Natural killer cell (primary cell): ENCODE results near the gene GAB2. TPM values are rescaled to one million over a fixed set of nuclear protein-coding genes. Genes with fewer than 3 reads are reported as not detected.

Experiments used
- ATAC-seq, 3 donors: fragments of 150-1000 bp in 2 of 3; fragments of 200-7000 bp in 1 of 3; cut with Tn5 transposase; 1 replicate in 1 of 3; 2 replicates in 2 of 3; pipeline ENCODE4 v1.10.0; 2021; ENCODE audit warnings: mild to moderate bottlenecking in 2 of 3, moderate library complexity in 2 of 3
- DNase-seq, 2 donors: peaks; one replicate each; pipeline versions ENCODE4 v3.0.0 to v3.0.0-alpha.2; 2013 to 2021; ENCODE audit warnings: mixed read lengths in 1 of 2
- H3K27ac ChIP-seq: one replicate; pipeline ENCODE4 v1.5.1; 2013; ENCODE audit warnings: mild to moderate bottlenecking, low read length
- H3K27me3 ChIP-seq: one replicate; pipeline ENCODE4 v1.6.1; 2013; ENCODE audit warnings: low read length; ENCODE audit not compliant: control insufficient read depth, insufficient read depth
- H3K36me3 ChIP-seq: one replicate; pipeline ENCODE4 v1.6.1; 2013; ENCODE audit warnings: low read length; ENCODE audit not compliant: control insufficient read depth, insufficient read depth
- H3K4me1 ChIP-seq: one replicate; pipeline ENCODE4 v1.6.1; 2013; ENCODE audit warnings: low read length; ENCODE audit not compliant: control insufficient read depth, insufficient read depth
- H3K4me3 ChIP-seq: one replicate; pipeline ENCODE4 v1.5.1; 2013; ENCODE audit warnings: low read length
- H3K9me3 ChIP-seq: one replicate; pipeline ENCODE4 v1.6.1; 2013; ENCODE audit warnings: low read length; ENCODE audit not compliant: control insufficient read depth, insufficient read depth
- H3K27ac Mint-ChIP-seq, 2 donors: one replicate each; pipeline ENCODE4 v1.8.0; 2022; ENCODE audit warnings: mild to moderate bottlenecking in 2 of 2, mixed read lengths in 2 of 2, moderate library complexity in 1 of 2
- H3K27me3 Mint-ChIP-seq, 2 donors: one replicate each; pipeline ENCODE4 v1.8.0; 2022; ENCODE audit warnings: low read depth in 2 of 2, mixed read lengths in 2 of 2
- H3K36me3 Mint-ChIP-seq: one replicate; pipeline ENCODE4 v1.8.0; 2022; ENCODE audit warnings: mixed read lengths
- H3K4me1 Mint-ChIP-seq, 2 donors: one replicate each; pipeline ENCODE4 v1.8.0; 2022; ENCODE audit warnings: mixed read lengths in 2 of 2
- H3K4me3 Mint-ChIP-seq: one replicate; pipeline ENCODE4 v1.8.0; 2022; ENCODE audit warnings: mild to moderate bottlenecking, moderate library complexity, mixed read lengths
- H3K9me3 Mint-ChIP-seq, 2 donors: one replicate each; pipeline ENCODE4 v1.8.0; 2022; ENCODE audit warnings: mixed read lengths in 2 of 2
- CTCF ChIP-seq: fragments of 200-600 bp; IDR thresholded peaks from one replicate; pipeline ENCODE4 v1.8.0; 2022; ENCODE audit warnings: antibody characterized with exemption
- WGBS: methylation state at CpG from one replicate; pipeline ENCODE4 v1.1.7; 2013; ENCODE audit warnings: missing lambda C conversion rate; ENCODE audit not compliant: insufficient coverage; 5-methylcytosine and 5-hydroxymethylcytosine counted together
- intact Hi-C: fragments of 100-400 bp; cut with micrococcal nuclease; formaldehyde crosslinking; loops from one replicate; pipeline ENCODE4 v1.14.2; 2022
- total RNA-seq, 4 donors: library from RNA; stranded (reverse); fragments of 120-200 nt in 1 of 4; gene quantifications; one replicate each; pipeline versions ENCODE4 v1.2.3 to v1.2.4, GENCODE V29; 2013 to 2022

GAB2 gene
- total RNA-seq, 3 donors from 2014 or later (not counting 1 experiment from before 2014, with no cell fraction given), result 4.3 to 58.4 (median 8.1) TPM

GRCh38 chr11:78332872-78333271 is 84.7 kb downstream of the GAB2 start:
- Mint-ChIP-seq H3K36me3 (no peaks in the 10 kb centered on the region), H3K4me1 (no peaks in the 10 kb centered on the region), H3K4me3 (no peak overlapping the region), H3K27me3 (peaks cover 0 to 7% of the 10 kb centered on the region in 2 donors), H3K9me3 (peaks cover 0 to 2% of the 10 kb centered on the region in 2 donors), H3K27ac (no peak overlapping the region)
- no peak for ATAC-seq
- H3K36me3 ChIP-seq, result no peaks in the 10 kb centered on the region
- H3K4me3 ChIP-seq, result no peak overlapping the region
- TF ChIP-seq CTCF, result no peak
- intact Hi-C loops, result no loop called here
- no peak overlapping the region for H3K27ac ChIP-seq
- no peaks in the 10 kb centered on the region for H3K27me3 ChIP-seq
- DNase-seq, result no peak
- no CpG with 5 or more reads among the region's 1 CpG for WGBS
- no peaks in the 10 kb centered on the region for H3K9me3 ChIP-seq
- no peaks in the 10 kb centered on the region for H3K4me1 ChIP-seq

- Mint-ChIP-seq H3K27me3 (peaks cover 0 to 7% of the 10 kb centered on the region in 2 donors), H3K9me3 (peaks cover 0 to 2% of the 10 kb centered on the region in 2 donors), H3K36me3 (no peaks in the 10 kb centered on the region), H3K27ac (no peak overlapping the region), H3K4me1 (no peaks in the 10 kb centered on the region), H3K4me3 (no peak overlapping the region)
- peak in 1 of 3 donors; percentile 30 for ATAC-seq
- no peak for TF ChIP-seq CTCF
- Histone ChIP-seq H3K4me3 (no peak overlapping the region), H3K36me3 (no peaks in the 10 kb centered on the region), H3K9me3 (no peaks in the 10 kb centered on the region), H3K27me3 (no peaks in the 10 kb centered on the region), H3K4me1 (no peaks in the 10 kb centered on the region), H3K27ac (no peak overlapping the region)
- intact Hi-C loops, result no loop called here
- no CpG with 5 or more reads among the region's 1 CpG for whole genome bisulfite sequencing
- DNase-seq, result no peak
Observed at GRCh38 chr11:78332174-78332866, 85.3 kb downstream of the GAB2 start.

- H3K4me3 Mint-ChIP-seq, result no peak overlapping the region
- Histone ChIP-seq H3K4me3 (no peak overlapping the region), H3K27ac (no peak overlapping the region), H3K27me3 (no peaks in the 10 kb centered on the region), H3K4me1 (no peaks in the 10 kb centered on the region), H3K9me3 (no peaks in the 10 kb centered on the region), H3K36me3 (no peaks in the 10 kb centered on the region)
- H3K9me3 Mint-ChIP-seq, result peaks cover 0 to 2% of the 10 kb centered on the region in 2 donors
- WGBS, result 89% methylated on average over 2 of the region's 3 CpGs
- intact Hi-C loops, result no loop called here
- ATAC-seq (no peak), DNase-seq (no peak)
- TF ChIP-seq CTCF, result no peak
- H3K27me3 Mint-ChIP-seq, result peaks cover 0 to 7% of the 10 kb centered on the region in 2 donors
- H3K4me1 Mint-ChIP-seq, result no peaks in the 10 kb centered on the region
- H3K27ac Mint-ChIP-seq, result no peak overlapping the region
- H3K36me3 Mint-ChIP-seq, result no peaks in the 10 kb centered on the region
Observed at GRCh38 chr11:78331711-78332110, 85.9 kb downstream of the GAB2 start.

- Histone ChIP-seq H3K27me3 (no peaks in the 10 kb centered on the region), H3K9me3 (no peaks in the 10 kb centered on the region), H3K4me3 (no peak overlapping the region), H3K4me1 (no peaks in the 10 kb centered on the region), H3K27ac (no peak overlapping the region), H3K36me3 (no peaks in the 10 kb centered on the region)
- no peak for TF ChIP-seq CTCF
- ATAC-seq, result no peak
- WGBS, result 82% methylated on average over 2 of the region's 3 CpGs
- no peaks in the 10 kb centered on the region for H3K4me1 Mint-ChIP-seq
- H3K27me3 Mint-ChIP-seq, result peaks cover 0 to under 1% of the 10 kb centered on the region in 2 donors
- intact Hi-C loops, result no loop called here
- DNase-seq, result no peak
- no peak overlapping the region for H3K4me3 Mint-ChIP-seq
- no peaks in the 10 kb centered on the region for H3K9me3 Mint-ChIP-seq
- H3K27ac Mint-ChIP-seq, result no peak overlapping the region
- H3K36me3 Mint-ChIP-seq, result no peaks in the 10 kb centered on the region
Observed at GRCh38 chr11:78330361-78330760, 87.3 kb downstream of the GAB2 start.
